Measurements from ENCODE around the gene MANSC1. TPM values are rescaled to one million over a fixed set of nuclear protein-coding genes. Genes with fewer than 3 reads are reported as not detected.
"Not testable (repeated sequence)": the region's sequence is repeated elsewhere in the genome, so short reads cannot be mapped to it uniquely, and the experiment has no call there.

MANSC1 gene
- total RNA-seq, 1 donor from 2014 or later, result 5.6 TPM

DNA sequence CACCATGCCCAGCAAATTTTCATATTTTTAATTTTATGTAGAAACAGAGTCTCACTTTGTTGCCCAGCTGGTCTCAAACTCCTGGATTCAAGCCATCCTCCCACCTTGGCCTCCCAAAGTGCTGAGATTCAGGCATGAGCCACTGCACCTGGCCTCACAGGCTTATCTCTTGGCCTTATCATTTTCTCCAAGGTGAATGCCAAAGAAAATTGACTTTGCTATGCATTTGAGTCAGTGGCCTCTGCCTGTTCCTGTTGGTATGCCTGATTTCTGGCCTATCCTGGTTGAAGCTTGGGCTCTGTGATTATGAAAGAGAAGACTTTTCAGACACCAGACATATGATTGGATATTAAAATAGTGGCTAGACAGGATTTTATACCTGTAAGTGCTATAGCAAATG lies 34.2 kb downstream of the MANSC1 start:
- no peak overlapping the region for H3K4me3 Mint-ChIP-seq
- no peak overlapping the region for H3K27ac Mint-ChIP-seq (ENCODE audit: unreplicated experiment)
- no peak for DNase-seq (ENCODE audit: low read depth, low spot score)
- peaks cover 16% of the 10 kb centered on the region for H3K4me1 Mint-ChIP-seq
- no peaks in the 10 kb centered on the region for H3K27me3 Mint-ChIP-seq (ENCODE audit: low read depth)
- no peaks in the 10 kb centered on the region for H3K36me3 Mint-ChIP-seq (ENCODE audit: low read depth)
- no peak for TF ChIP-seq CTCF (conservative IDR thresholded peaks at IDR 0.05)
- H3K9me3 Mint-ChIP-seq, result peaks cover 2% of the 10 kb centered on the region

- H3K9me3 Mint-ChIP-seq; DNase-seq (ENCODE audit: low read depth, low spot score): not testable (repeated sequence)
Observed at GRCh38 chr12:12310695-12311094, 39.3 kb downstream of the MANSC1 start.

GRCh38 chr12:12305568-12306300 lies 44.3 kb downstream of the MANSC1 start:
- H3K27me3 Mint-ChIP-seq (ENCODE audit: low read depth), result no peaks in the 10 kb centered on the region
- DNase-seq (ENCODE audit: low read depth, low spot score), result no peak
- H3K4me3 Mint-ChIP-seq, result no peak overlapping the region
- H3K27ac Mint-ChIP-seq (ENCODE audit: unreplicated experiment), result no peak overlapping the region
- H3K4me1 Mint-ChIP-seq, result no peaks in the 10 kb centered on the region
- H3K36me3 Mint-ChIP-seq (ENCODE audit: low read depth), result no peaks in the 10 kb centered on the region
- TF ChIP-seq CTCF (conservative IDR thresholded peaks at IDR 0.05), result no peak
- H3K9me3 Mint-ChIP-seq, result peaks cover 3% of the 10 kb centered on the region

More at GRCh38 chr12:12310695-12311094, 39.3 kb downstream of the MANSC1 start:
- H3K4me1 Mint-ChIP-seq; H3K27ac Mint-ChIP-seq (ENCODE audit: unreplicated experiment); H3K4me3 Mint-ChIP-seq; H3K36me3 Mint-ChIP-seq (ENCODE audit: low read depth); H3K27me3 Mint-ChIP-seq (ENCODE audit: low read depth): not testable (repeated sequence)

DNA sequence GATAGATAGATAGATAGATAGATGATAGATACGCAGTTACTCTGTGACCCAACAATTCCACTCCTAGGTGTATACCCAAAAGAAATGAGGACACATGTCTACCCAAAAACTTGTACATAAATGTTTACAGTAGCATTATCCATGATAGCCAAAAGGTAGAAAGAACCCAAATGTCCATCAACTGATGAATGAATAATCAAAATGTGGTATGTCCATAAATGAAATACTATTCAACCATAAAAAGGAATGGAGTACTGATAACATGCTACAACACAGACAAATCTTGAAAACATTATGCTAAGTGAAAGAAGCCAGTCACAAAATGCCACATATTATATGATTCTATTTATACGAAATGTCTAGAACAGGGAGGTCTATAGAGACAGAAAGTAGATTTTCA lies 47.1 kb downstream of the MANSC1 start:
- Mint-ChIP-seq H3K27me3 (ENCODE audit: low read depth) (no peaks in the 10 kb centered on the region), H3K4me1 (no peaks in the 10 kb centered on the region), H3K4me3 (no peak overlapping the region), H3K36me3 (ENCODE audit: low read depth) (no peaks in the 10 kb centered on the region), H3K27ac (ENCODE audit: unreplicated experiment) (no peak overlapping the region), H3K9me3 (peaks cover 3% of the 10 kb centered on the region)
- no peak for TF ChIP-seq CTCF (conservative IDR thresholded peaks at IDR 0.05)
- DNase-seq (ENCODE audit: low read depth, low spot score), result no peak

GRCh38 chr12:12301122-12301521 lies 48.9 kb downstream of the MANSC1 start:
- no peak overlapping the region for H3K4me3 Mint-ChIP-seq
- TF ChIP-seq CTCF (conservative IDR thresholded peaks at IDR 0.05), result no peak
- no peaks in the 10 kb centered on the region for H3K36me3 Mint-ChIP-seq (ENCODE audit: low read depth)
- peaks cover 3% of the 10 kb centered on the region for H3K9me3 Mint-ChIP-seq
- no peak overlapping the region for H3K27ac Mint-ChIP-seq (ENCODE audit: unreplicated experiment)
- H3K27me3 Mint-ChIP-seq (ENCODE audit: low read depth), result no peaks in the 10 kb centered on the region
- no peak for DNase-seq (ENCODE audit: low read depth, low spot score)
- H3K4me1 Mint-ChIP-seq, result peaks cover 5% of the 10 kb centered on the region

GRCh38 chr12:12297201-12297830 lies 52.7 kb downstream of the MANSC1 start:
- no peak for TF ChIP-seq CTCF (conservative IDR thresholded peaks at IDR 0.05)
- Mint-ChIP-seq H3K27ac (ENCODE audit: unreplicated experiment) (no peak overlapping the region), H3K36me3 (ENCODE audit: low read depth) (no peaks in the 10 kb centered on the region), H3K4me1 (peaks cover 24% of the 10 kb centered on the region), H3K27me3 (ENCODE audit: low read depth) (no peaks in the 10 kb centered on the region), H3K4me3 (no peak overlapping the region), H3K9me3 (no peaks in the 10 kb centered on the region)
- no peak for DNase-seq (ENCODE audit: low read depth, low spot score)
